K562 (cell line): ENCODE data around the gene KCNJ15. TPM values are rescaled to one million over a fixed set of nuclear protein-coding genes. Genes with fewer than 3 reads are reported as not detected.

ENCODE experiments used
- HDAC2 ChIP-seq: fragments of 450-650 bp; IDR thresholded peaks from 2 replicates; pipeline ENCODE4 v1.6.1; 2016; ENCODE audit warnings: mild to moderate bottlenecking
- HMG20A ChIP-seq: fragments of 450-650 bp; formaldehyde crosslinking; conservative IDR thresholded peaks from 2 replicates; pipeline ENCODE4 v1.4.0; 2020; ENCODE audit warnings: mild to moderate bottlenecking, mixed read lengths
- IFI16 ChIP-seq: fragments of 250-450 bp; sonication (Bioruptor Pico); IDR thresholded peaks from 2 replicates; pipeline ENCODE4 v2.1.2; 2022; ENCODE audit warnings: mild to moderate bottlenecking, inconsistent platforms
- MED1 ChIP-seq: sonication (generic); formaldehyde crosslinking; IDR thresholded peaks from 2 replicates; pipeline ENCODE4 v1.8.1; 2023; ENCODE audit warnings: missing genetic modification reagents, borderline replicate concordance
- NCOR1 ChIP-seq: fragments of 450-650 bp; IDR thresholded peaks from 2 replicates; pipeline ENCODE4 v1.6.1; 2016; ENCODE audit warnings: mild to moderate bottlenecking, moderate library complexity
- PHB ChIP-seq: fragments of 250-450 bp; sonication (Bioruptor Pico); IDR thresholded peaks from 2 replicates; pipeline ENCODE4 v1.5.0; 2021
- SIX5 ChIP-seq, 2 experiments: IDR thresholded peaks; 2 replicates each; pipeline ENCODE4 v1.6.1; 2011; ENCODE audit warnings: low read length in 2 of 2, borderline replicate concordance in 1 of 2, low read depth in 1 of 2, mild to moderate bottlenecking in 1 of 2, moderate library complexity in 1 of 2; ENCODE audit not compliant: insufficient read depth in 1 of 2
- SRSF9 ChIP-seq: fragments of 200-400 bp; formaldehyde crosslinking; IDR thresholded peaks from 2 replicates; pipeline ENCODE4 v1.6.1; 2017; ENCODE audit warnings: low read depth, low read length, borderline replicate concordance
- XRCC4 ChIP-seq: IDR thresholded peaks from one replicate; pipeline ENCODE4 v1.6.1; 2011; ENCODE audit not compliant: insufficient read depth, insufficient read length; ENCODE audit errors: extremely low read depth
- ZNF444 ChIP-seq: fragments of 250-450 bp; sonication (Bioruptor Pico); IDR thresholded peaks from 2 replicates; pipeline ENCODE4 v1.4.0; 2020; ENCODE audit warnings: mild to moderate bottlenecking, moderate library complexity
- ZNF696 ChIP-seq: fragments of 250-450 bp; sonication (Bioruptor Pico); conservative IDR thresholded peaks from 2 replicates; pipeline ENCODE4 v1.4.0; 2020; ENCODE audit warnings: mild to moderate bottlenecking, moderate library complexity
- polyA plus RNA-seq, 8 experiments: library from polyadenylated mRNA; depleted of rRNA in 4 of 8; stranded (reverse) in 5 of 8; unstranded in 3 of 8; fragments of >200 nt; fragmentation: Nextera tagmentation in 2 of 8; fragmentation: Illumina TruSeq in 1 of 8; extraction: Ambion mirVana in 2 of 8; extraction: Trizol in 1 of 8; gene quantifications; 2 replicates each; pipeline versions ENCODE4 v1.2.1 to v1.2.3, GENCODE V29; 2011 to 2014; ENCODE audit warnings: inconsistent platforms in 1 of 8, missing spikeins in 1 of 8
- total RNA-seq, 7 experiments: library from RNA; depleted of rRNA in 6 of 7; stranded (reverse); fragments of >200 nt in 6 of 7; fragmentation: Illumina TruSeq in 2 of 7; extraction: Trizol in 2 of 7; gene quantifications; 2 replicates each; pipeline versions ENCODE4 v1.2.1 to v1.2.3, GENCODE V29; 2011 to 2021; ENCODE audit warnings: low replicate concordance in 1 of 7
- TF ChIP-seq, protein P1 (sequence below): fragments of 450-650 bp; IDR thresholded peaks from 2 replicates; pipeline ENCODE4 v1.6.1; 2016; ENCODE audit warnings: low read depth, mild to moderate bottlenecking, moderate library complexity
- TF ChIP-seq, protein P2 (sequence below), 2 experiments: IDR thresholded peaks; 2 replicates each; pipeline ENCODE4 v1.6.1; 2012; ENCODE audit warnings: improper control_type of control experiment in 2 of 2, low read depth in 2 of 2, low read length in 2 of 2, borderline replicate concordance in 1 of 2
- TF ChIP-seq, protein P3 (sequence below): fragments of 250-450 bp; sonication (Bioruptor Pico); IDR thresholded peaks from 2 replicates; pipeline ENCODE4 v1.9.0; 2021; ENCODE audit warnings: mild to moderate bottlenecking, inconsistent platforms
- TF ChIP-seq, protein P4 (sequence below): fragments of 450-650 bp; IDR thresholded peaks from 2 replicates; pipeline ENCODE4 v1.7.0; 2016; ENCODE audit warnings: borderline replicate concordance
- TF ChIP-seq, protein P5 (sequence below): sonication (generic); formaldehyde crosslinking; IDR thresholded peaks from 2 replicates; pipeline ENCODE4 v1.8.0; 2023; ENCODE audit warnings: mild to moderate bottlenecking, missing genetic modification reagents

The KCNJ15 gene
- total and polyA plus RNA-seq, 9 of the 15 experiments (the other 6 are each of a cell fraction or from before 2014, with no cell fraction given): 0.20 to 3.0 (median 0.72) TPM; not detected in 1

DNA sequence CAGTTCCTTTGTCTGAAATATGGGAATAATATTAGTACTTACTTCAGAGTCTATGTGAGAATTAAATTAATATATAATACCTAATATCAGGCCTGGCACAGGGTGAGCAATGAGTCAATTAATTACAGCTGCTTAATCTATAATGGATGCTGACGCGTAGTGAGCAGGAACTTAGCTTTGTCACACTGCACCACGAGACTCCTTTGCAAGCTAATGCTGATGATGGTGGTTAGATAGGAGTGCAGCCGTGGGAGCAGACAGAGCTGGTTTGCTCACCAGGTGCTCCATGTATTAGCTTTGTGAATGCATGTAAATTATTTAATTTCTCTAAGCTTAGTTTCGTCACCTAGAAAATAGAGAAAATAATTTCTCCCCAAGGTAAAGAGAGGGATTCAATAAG is 35.1 kb downstream of the KCNJ15 start (continued):
- TF ChIP-seq, protein P1, sequence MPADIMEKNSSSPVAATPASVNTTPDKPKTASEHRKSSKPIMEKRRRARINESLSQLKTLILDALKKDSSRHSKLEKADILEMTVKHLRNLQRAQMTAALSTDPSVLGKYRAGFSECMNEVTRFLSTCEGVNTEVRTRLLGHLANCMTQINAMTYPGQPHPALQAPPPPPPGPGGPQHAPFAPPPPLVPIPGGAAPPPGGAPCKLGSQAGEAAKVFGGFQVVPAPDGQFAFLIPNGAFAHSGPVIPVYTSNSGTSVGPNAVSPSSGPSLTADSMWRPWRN: no peak
- TF ChIP-seq SRSF9 (no peak), HMG20A (CRISPR knock-in tag) (no peak), ZNF696 (CRISPR knock-in tag) (no peak), SIX5 (IDR thresholded peaks at IDR 0.05; ENCODE audit: borderline replicate concordance in 1 of 2, insufficient read depth in 1 of 2, low read depth in 1 of 2, low read length in 2 of 2) (no peak), HDAC2 (no peak), NCOR1 (no peak), ZNF444 (CRISPR knock-in tag) (no peak), MED1 (CRISPR knock-in tag) (no peak), XRCC4 (no peak), IFI16 (no peak), PHB (CRISPR knock-in tag) (no peak)
- TF ChIP-seq, protein P2, sequence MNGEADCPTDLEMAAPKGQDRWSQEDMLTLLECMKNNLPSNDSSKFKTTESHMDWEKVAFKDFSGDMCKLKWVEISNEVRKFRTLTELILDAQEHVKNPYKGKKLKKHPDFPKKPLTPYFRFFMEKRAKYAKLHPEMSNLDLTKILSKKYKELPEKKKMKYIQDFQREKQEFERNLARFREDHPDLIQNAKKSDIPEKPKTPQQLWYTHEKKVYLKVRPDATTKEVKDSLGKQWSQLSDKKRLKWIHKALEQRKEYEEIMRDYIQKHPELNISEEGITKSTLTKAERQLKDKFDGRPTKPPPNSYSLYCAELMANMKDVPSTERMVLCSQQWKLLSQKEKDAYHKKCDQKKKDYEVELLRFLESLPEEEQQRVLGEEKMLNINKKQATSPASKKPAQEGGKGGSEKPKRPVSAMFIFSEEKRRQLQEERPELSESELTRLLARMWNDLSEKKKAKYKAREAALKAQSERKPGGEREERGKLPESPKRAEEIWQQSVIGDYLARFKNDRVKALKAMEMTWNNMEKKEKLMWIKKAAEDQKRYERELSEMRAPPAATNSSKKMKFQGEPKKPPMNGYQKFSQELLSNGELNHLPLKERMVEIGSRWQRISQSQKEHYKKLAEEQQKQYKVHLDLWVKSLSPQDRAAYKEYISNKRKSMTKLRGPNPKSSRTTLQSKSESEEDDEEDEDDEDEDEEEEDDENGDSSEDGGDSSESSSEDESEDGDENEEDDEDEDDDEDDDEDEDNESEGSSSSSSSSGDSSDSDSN (IDR thresholded peaks at IDR 0.05; ENCODE audit: borderline replicate concordance in 1 of 2, low read depth in 2 of 2, low read length in 2 of 2): no peak
- TF ChIP-seq, protein P3, sequence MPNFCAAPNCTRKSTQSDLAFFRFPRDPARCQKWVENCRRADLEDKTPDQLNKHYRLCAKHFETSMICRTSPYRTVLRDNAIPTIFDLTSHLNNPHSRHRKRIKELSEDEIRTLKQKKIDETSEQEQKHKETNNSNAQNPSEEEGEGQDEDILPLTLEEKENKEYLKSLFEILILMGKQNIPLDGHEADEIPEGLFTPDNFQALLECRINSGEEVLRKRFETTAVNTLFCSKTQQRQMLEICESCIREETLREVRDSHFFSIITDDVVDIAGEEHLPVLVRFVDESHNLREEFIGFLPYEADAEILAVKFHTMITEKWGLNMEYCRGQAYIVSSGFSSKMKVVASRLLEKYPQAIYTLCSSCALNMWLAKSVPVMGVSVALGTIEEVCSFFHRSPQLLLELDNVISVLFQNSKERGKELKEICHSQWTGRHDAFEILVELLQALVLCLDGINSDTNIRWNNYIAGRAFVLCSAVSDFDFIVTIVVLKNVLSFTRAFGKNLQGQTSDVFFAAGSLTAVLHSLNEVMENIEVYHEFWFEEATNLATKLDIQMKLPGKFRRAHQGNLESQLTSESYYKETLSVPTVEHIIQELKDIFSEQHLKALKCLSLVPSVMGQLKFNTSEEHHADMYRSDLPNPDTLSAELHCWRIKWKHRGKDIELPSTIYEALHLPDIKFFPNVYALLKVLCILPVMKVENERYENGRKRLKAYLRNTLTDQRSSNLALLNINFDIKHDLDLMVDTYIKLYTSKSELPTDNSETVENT (CRISPR knock-in tag): no peak
- TF ChIP-seq, protein P4, sequence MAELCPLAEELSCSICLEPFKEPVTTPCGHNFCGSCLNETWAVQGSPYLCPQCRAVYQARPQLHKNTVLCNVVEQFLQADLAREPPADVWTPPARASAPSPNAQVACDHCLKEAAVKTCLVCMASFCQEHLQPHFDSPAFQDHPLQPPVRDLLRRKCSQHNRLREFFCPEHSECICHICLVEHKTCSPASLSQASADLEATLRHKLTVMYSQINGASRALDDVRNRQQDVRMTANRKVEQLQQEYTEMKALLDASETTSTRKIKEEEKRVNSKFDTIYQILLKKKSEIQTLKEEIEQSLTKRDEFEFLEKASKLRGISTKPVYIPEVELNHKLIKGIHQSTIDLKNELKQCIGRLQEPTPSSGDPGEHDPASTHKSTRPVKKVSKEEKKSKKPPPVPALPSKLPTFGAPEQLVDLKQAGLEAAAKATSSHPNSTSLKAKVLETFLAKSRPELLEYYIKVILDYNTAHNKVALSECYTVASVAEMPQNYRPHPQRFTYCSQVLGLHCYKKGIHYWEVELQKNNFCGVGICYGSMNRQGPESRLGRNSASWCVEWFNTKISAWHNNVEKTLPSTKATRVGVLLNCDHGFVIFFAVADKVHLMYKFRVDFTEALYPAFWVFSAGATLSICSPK: no peak
- TF ChIP-seq, protein P5, sequence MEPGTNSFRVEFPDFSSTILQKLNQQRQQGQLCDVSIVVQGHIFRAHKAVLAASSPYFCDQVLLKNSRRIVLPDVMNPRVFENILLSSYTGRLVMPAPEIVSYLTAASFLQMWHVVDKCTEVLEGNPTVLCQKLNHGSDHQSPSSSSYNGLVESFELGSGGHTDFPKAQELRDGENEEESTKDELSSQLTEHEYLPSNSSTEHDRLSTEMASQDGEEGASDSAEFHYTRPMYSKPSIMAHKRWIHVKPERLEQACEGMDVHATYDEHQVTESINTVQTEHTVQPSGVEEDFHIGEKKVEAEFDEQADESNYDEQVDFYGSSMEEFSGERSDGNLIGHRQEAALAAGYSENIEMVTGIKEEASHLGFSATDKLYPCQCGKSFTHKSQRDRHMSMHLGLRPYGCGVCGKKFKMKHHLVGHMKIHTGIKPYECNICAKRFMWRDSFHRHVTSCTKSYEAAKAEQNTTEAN: no peak
- TF ChIP-seq, all 486 proteins: peak for 0
